DMS153 treated with DMSO at 0.1 percent for 48 hours (cell line): ENCODE results near the gene NAP1L4.

Source experiments
- DNase-seq: peaks from one replicate; lab custom pipeline; 2025; ENCODE audit not compliant: unreplicated experiment; lab: John Stamatoyannopoulos, UW

Gene NAP1L4

GRCh38 chr11:3010521-3011275 is 18.6 kb upstream of the NAP1L4 start:
- no peak for DNase-seq

GRCh38 chr11:3010004-3010403 is 17.9 kb upstream of the NAP1L4 start:
- no peak for DNase-seq

DNA sequence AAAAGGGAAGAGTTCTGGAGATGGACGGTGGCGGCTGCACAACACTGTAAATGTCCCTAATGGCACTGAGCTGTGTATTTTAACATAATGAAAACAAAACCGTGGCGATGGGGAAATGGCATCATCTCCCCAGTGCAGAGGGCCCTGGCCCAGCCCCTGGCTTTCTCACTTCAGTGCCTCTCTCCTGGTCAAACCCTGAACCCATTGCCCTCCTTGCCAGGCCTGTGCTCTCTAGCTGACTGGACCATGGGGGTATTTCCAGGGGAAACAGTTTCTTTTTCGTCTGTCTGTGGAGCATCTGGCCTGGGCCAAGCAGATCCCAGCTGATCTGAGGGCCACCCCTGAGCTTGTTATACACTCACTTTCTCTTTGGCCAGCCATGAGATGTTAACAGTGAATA is 17.4 kb upstream of the NAP1L4 start:
- DNase-seq = no peak

DNA sequence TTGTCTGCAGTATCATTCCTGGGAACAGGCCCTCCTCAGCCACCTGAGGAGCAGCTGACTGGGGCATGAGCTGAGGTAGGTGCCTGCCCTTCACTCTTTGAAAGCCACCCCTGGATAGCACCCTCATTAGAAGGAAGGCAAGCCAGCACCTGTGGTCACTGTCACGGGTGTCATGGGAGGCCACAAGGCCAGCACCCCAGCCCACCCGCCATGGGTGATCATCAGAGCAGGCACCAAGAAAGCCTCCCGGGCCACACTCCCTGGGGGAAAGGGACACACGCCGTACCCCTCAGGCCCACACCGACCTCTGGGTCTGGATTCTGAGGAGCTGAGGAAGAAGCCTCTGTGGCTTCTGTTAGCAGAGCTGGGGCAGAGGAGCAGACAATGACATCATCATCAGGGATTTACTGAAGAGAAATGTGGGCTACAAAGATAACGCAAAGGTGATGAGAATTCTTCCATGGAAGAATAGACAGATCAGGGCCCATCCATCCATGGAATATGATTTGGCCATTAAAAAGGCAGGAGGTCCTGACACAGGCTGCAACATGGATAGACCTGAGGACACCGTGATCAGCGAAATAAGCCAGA is 16.7 kb upstream of the NAP1L4 start:
- DNase-seq = no peak

GRCh38 chr11:3007404-3008010 is 15.4 kb upstream of the NAP1L4 start:
- no peak for DNase-seq

DNA sequence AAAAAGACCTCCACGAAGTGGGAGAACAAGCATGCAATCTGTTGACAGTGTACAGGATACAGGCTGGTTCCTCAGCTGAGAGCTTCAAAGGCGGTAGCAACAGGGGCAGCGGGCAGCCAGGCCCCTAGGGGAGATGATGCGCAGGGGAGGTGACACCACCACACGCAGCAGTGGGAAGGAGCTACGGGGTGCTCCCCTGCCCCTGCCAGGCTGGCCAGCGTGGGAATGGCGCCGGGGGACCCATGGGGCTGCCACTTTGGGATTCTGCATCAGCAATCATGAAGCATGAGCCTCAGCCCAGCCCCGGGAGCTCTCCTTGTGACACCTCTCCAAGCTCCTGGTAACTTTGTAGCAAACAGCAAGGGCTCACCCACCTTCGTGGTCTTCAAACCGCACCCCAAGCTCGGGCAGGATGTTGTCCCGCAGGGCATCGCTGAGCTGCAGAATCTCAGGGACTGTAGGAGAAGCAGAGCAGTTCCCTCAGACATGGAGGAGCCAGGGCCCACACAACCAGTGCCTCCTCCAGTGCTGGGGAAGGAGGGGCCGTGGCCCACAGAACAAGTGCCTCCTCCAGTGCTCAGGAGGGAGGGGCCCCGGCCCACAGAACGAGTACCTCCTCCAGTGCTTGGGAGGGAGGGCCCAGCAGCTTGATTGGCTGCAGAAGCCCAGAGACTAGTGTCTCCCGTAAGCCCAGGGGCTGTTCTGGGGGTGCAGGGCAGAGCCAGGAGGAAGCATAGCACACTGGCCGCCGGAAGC is 14.6 kb upstream of the NAP1L4 start:
- no peak for DNase-seq

- DNase-seq = no peak
Measured at GRCh38 chr11:3004481-3004880, 12.4 kb upstream of the NAP1L4 start.

- no peak for DNase-seq
Measured at GRCh38 chr11:3003396-3004231, 11.5 kb upstream of the NAP1L4 start.

DNA sequence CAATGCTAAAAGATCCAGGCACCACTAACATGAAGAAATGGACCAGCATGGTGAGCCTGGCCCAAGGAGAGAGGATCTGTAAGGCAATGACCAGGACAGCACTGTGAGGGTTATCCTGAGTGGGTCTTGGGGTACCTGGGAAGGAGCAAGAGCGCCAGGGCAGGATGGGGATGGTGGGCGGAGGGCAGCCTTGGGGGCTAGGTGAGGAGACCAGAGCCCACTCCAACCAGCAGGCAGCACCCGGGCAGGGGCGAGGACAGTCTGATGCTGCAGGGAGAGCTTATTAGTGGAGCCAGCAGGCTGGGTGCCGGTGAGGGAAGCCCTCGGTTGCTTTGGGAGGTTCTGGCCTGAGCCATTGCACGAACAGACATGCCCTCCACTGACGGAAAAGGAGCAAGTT is 10.7 kb upstream of the NAP1L4 start:
- no peak for DNase-seq

DNA sequence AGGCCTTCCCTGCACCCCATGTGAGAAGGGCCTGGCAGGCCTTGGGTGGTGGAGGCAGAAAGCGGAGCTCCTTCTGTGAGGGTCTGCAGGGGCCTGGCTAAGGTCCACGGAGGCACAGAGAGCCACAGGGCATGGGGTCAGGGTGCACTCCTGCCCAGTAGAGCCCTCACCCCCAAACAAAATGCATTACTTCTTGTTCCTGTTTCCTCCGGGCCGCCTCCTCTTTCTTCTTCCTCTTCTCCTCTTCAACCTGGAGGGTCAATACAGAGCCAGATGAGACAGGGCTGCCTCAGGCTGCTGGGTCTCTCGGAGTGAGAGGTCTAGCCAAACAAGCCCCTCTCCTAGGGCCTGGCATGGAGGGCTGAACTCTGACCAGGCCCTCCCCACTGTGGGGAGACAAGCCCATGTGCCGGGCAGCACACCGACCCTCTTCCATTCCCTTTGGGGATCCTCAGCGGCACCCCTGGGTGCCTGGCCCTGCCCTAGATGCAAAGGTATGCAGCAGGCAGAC is 10.3 kb upstream of the NAP1L4 start:
- DNase-seq = no peak

- peak; percentile 20 for DNase-seq
Measured at GRCh38 chr11:3001496-3001895, 9.4 kb upstream of the NAP1L4 start.

- DNase-seq = peak; percentile 85
Measured at GRCh38 chr11:3000032-3000961, 8.2 kb upstream of the NAP1L4 start.

DNA sequence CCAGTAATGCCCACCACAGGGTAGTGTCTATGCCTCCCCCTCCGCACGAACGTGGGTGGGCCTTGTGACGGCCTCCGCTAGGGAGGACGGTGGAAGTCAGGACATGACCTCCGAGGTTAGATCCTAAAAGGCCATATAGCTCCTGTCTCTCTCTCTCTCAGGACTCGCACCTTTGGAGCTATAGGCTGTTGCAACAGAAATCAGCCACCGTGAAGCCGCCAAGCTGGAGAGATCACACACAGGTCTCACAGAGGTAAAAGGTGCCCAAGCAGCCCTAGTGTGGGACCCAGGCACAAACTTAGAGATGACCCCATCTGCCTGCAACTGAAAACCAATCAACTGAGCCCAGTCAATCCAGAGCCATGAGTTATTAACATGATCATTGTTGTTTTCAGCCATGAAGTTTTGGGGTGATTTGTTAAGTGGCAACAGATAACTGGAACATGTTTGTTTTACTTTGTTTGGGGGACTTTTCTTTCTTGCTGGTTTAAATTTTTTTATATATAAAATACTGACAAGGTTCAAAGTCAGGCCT is 7.4 kb upstream of the NAP1L4 start:
- no peak for DNase-seq

DNA sequence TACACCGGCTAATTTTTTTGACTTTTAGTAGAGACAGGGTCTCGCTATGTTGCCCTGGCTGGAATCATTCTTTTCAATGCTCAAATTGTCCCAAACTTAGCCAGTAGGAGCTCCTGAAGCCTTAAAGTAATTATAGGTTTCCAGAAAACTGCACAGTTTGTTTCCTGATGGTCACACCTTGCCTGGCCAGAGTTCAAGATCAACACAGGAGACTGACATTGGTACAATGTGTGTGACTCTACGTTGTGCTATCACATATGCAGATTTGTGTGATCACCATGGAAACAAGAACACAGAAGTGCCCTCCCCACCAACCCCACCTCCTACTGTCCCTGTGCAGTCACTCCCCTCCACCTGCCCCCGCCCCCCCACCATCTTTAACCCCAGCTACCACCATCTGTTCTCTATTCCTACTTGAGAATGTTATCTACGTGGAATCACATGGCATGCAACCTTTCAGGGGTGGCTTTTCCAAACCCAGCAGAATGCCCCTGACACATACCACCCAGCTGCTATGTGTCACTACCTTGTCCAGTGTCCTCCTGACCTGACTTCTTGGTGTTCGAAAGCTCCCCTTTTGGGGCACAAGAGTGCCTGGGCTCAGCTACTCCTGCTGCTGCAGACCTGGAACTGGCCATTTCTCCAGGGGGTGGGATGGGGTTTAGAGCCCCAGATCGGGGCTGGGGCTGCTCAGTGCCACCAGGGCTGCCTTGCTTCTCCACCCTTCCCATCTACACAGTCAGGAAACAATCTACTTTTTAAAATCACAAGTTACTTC is 6.1 kb upstream of the NAP1L4 start:
- DNase-seq = no peak

DNA sequence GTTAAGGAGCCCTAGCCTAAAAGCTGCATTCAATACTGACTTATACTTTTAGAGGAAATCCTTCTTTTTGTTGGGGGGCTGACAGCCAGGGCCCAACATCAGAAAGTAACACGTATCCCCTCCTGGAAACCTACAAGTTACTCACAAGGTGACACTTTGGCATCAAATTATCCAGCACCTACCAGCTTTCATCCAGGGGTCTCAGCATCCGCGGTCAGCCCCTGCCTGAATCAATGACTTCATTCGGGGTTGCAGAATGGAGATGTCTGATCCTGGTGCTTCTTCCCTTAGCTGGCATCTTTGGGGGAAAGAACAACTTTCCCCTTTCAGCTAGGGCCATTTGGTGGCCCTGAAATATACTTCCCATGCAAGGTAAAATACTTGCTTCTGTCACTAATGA is 5.3 kb upstream of the NAP1L4 start:
- no peak for DNase-seq

DNA sequence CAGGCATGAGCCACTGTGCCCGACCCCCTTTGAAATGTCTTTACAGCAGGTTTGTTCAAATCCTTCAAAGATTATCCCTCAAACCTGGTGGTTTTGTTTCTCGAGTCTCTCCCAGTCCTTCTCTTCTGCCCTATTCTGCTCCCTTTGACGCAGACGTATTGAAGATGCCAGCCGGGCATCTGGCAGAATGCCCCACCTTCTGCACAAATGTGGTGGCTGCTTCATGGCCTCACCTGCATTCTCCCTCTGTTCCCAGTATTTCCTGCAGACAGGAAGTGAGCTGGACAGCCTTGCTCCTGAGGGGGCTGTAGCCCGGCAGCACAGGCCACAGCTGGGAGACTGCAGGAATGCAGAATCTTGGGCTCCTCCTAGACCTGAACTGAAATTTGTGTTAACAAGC is 4.8 kb upstream of the NAP1L4 start:
- no peak for DNase-seq

DNA sequence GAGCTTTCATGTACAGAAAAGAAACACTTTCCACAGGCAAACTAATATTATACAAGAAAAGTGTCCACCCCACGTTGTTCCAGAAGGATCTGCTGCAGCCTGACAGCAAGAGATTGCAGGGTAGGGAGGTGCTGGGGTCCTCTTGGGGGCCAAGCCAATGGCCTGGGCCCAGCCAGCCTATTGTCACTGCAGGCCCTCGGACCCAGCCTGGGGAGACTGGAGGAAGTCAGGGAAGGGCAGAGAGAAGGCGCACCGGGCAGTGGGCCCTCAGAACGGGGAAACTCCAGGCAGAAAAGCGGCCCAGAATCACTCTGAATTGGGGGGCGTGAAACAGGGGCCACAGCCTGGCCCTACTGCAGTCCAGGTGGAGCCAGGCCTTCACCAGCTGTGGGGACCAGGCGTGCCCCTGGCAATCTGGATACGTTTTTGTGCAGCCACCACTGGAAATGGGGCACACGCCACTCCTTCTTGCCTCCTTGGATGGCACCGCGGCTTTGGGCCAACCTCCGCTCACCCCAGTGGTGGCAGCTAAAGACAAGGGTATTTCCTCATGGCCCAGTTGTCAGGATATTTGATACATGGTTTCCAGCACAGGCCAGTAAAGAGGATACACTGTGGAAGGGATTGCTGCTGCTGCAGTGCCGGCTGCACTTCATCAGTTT is 3.9 kb upstream of the NAP1L4 start:
- no peak for DNase-seq

DNA sequence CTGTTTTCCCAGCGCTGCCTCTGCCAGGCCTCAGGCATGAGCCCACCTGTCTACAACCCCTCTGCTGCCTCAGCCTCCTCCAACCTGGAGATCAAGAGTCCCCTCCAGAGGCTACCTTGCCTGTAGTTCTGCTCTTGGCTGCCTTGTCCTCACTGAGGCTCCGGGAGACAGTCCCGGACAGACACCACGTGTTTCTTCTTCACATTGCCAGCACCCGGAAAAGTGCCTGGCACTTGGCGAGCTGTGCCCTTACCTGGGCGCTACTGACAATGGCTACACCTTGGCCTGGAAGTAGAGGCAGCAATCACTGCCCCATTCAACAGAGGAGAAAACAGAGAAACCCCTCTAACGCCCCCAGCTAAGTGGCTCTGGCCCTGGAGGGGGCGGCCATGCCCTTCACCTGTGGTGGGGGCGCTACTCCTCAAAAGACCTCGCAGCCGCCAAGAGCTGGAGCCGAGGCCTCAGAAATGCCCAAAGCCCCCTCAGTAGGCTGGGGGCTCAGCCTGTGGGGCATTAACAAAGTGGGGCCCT is 3.0 kb upstream of the NAP1L4 start:
- DNase-seq = no peak
